Raji (cell line): ENCODE data around the gene NR4A3.

Experiments used
- POLR2A ChIP-seq: IDR thresholded peaks from 2 replicates; pipeline ENCODE4 v1.6.1; 2011; ENCODE audit warnings: low read depth, low read length, control low read depth; ENCODE audit not compliant: insufficient read depth

The NR4A3 gene

GRCh38 chr9:99823681-99824377, 2.1 kb downstream of the NR4A3 start:
- TF ChIP-seq POLR2A, result no peak

GRCh38 chr9:99824378-99825171, 2.9 kb downstream of the NR4A3 start:
- no peak for TF ChIP-seq POLR2A

GRCh38 chr9:99825172-99826046, 3.7 kb downstream of the NR4A3 start:
- TF ChIP-seq POLR2A, result no peak

GRCh38 chr9:99826579-99826978, 4.9 kb downstream of the NR4A3 start:
- no peak for TF ChIP-seq POLR2A

GRCh38 chr9:99827244-99827643, 5.6 kb downstream of the NR4A3 start:
- TF ChIP-seq POLR2A, result no peak

GRCh38 chr9:99828054-99828416, 6.3 kb downstream of the NR4A3 start:
- no peak for TF ChIP-seq POLR2A

GRCh38 chr9:99828417-99829176, 6.9 kb downstream of the NR4A3 start:
- TF ChIP-seq POLR2A, result no peak

- no peak for TF ChIP-seq POLR2A
Measured at GRCh38 chr9:99831857-99832557, 10.3 kb downstream of the NR4A3 start.

GRCh38 chr9:99832558-99832864, 10.8 kb downstream of the NR4A3 start:
- TF ChIP-seq POLR2A, result no peak

- TF ChIP-seq POLR2A, result no peak
Measured at GRCh38 chr9:99833735-99834134, 12.1 kb downstream of the NR4A3 start.

- TF ChIP-seq POLR2A, result no peak
Measured at GRCh38 chr9:99834474-99834873, 12.8 kb downstream of the NR4A3 start.

GRCh38 chr9:99835142-99835541, 13.5 kb downstream of the NR4A3 start:
- no peak for TF ChIP-seq POLR2A

GRCh38 chr9:99835581-99835980, 13.9 kb downstream of the NR4A3 start:
- TF ChIP-seq POLR2A, result no peak

- TF ChIP-seq POLR2A, result no peak
Measured at GRCh38 chr9:99840072-99840471, 18.4 kb downstream of the NR4A3 start.
